Measurements from ENCODE around the gene DTL. TPM values are rescaled to one million over a fixed set of nuclear protein-coding genes. Genes with fewer than 3 reads are reported as not detected.

Gene DTL
- total RNA-seq, 1 experiment from 2014 or later: 26.7 TPM

- intact Hi-C loops (cut with micrococcal nuclease; ENCODE audit: unreplicated experiment): no loop called here
- in situ Hi-C loops (cut with HindIII; ENCODE audit: low pct_unique_long_range_greater_than_20kb, low sequenced_read_pairs): no loop called here
- ATAC-seq: no peak
- Histone ChIP-seq H3K9me3 (ENCODE audit: control insufficient read depth, insufficient read depth, low read depth, low read length) (no peaks in the 10 kb centered on the region), H3K27ac (ENCODE audit: low read length) (no peak overlapping the region), H3K36me3 (ENCODE audit: control insufficient read depth, insufficient read depth, low read length) (peaks cover 39% of the 10 kb centered on the region), H3K27me3 (ENCODE audit: control insufficient read depth, insufficient read depth, low read length) (no peaks in the 10 kb centered on the region), H3K4me3 (ENCODE audit: low read depth in 2 of 2, low read length in 2 of 2) (no peak overlapping the region), H3K4me1 (ENCODE audit: control insufficient read depth, insufficient read depth, low read length) (no peaks in the 10 kb centered on the region)
- DNase-seq (ENCODE audit: low read depth, low spot score): no peak
- TF ChIP-seq REST (IDR thresholded peaks at IDR 0.05; ENCODE audit: insufficient read depth in 1 of 2, low read depth in 2 of 2, low read length in 1 of 2) (no peak), POLR2AphosphoS5 (IDR thresholded peaks at IDR 0.05; ENCODE audit: low read depth, low read length) (no peak), CTCF (IDR thresholded peaks at IDR 0.05) (no peak), SIN3A (IDR thresholded peaks at IDR 0.05; ENCODE audit: borderline replicate concordance, insufficient read depth, low read depth, low read length) (no peak), TCF7L2 (IDR thresholded peaks at IDR 0.05; ENCODE audit: low read depth, low read length) (no peak)
- CTCF ChIA-PET: no interaction called here
- BruUV-seq (replicated peaks): no TSS peak
- POLR2A ChIA-PET: no interaction called here
These were observed 43.3 kb downstream of the DTL start for GRCh38 chr1:212078826-212079225.

GRCh38 chr1:212082765-212083406 lies 47.3 kb downstream of the DTL start:
- Histone ChIP-seq H3K27ac (ENCODE audit: low read length) (no peak overlapping the region), H3K4me3 (ENCODE audit: low read depth in 2 of 2, low read length in 2 of 2) (no peak overlapping the region), H3K9me3 (ENCODE audit: control insufficient read depth, insufficient read depth, low read depth, low read length) (no peaks in the 10 kb centered on the region), H3K4me1 (ENCODE audit: control insufficient read depth, insufficient read depth, low read length) (no peaks in the 10 kb centered on the region), H3K36me3 (ENCODE audit: control insufficient read depth, insufficient read depth, low read length) (peaks cover 32% of the 10 kb centered on the region), H3K27me3 (ENCODE audit: control insufficient read depth, insufficient read depth, low read length) (no peaks in the 10 kb centered on the region)
- in situ Hi-C loops (cut with HindIII; ENCODE audit: low pct_unique_long_range_greater_than_20kb, low sequenced_read_pairs): no loop called here
- POLR2A ChIA-PET: no interaction called here
- DNase-seq (ENCODE audit: low read depth, low spot score) (no peak), ATAC-seq (no peak)
- CTCF ChIA-PET: no interaction called here
- intact Hi-C loops (cut with micrococcal nuclease; ENCODE audit: unreplicated experiment): no loop called here
- BruUV-seq (replicated peaks): no TSS peak
- TF ChIP-seq TCF7L2 (IDR thresholded peaks at IDR 0.05; ENCODE audit: low read depth, low read length): no peak
- TF ChIP-seq CTCF (IDR thresholded peaks at IDR 0.05): no peak
